Nephron progenitor cell (in vitro differentiated cells): ENCODE measurements around the gene RPL11.
"Not testable (repeated sequence)": the region's sequence is repeated elsewhere in the genome, so short reads cannot be mapped to it uniquely, and the experiment has no call there.

Experiments used
- DNase-seq: peaks from one replicate; pipeline ENCODE4 v3.0.0; 2021
- H3K27ac Mint-ChIP-seq: 2 replicates; pipeline ENCODE4 v1.8.0; 2021; ENCODE audit warnings: mild to moderate bottlenecking, moderate library complexity, mixed read lengths
- H3K27me3 Mint-ChIP-seq: 2 replicates; pipeline ENCODE4 v1.8.0; 2021; ENCODE audit warnings: mild to moderate bottlenecking, low read depth, mixed read lengths; ENCODE audit not compliant: poor library complexity
- H3K36me3 Mint-ChIP-seq: 2 replicates; pipeline ENCODE4 v1.8.0; 2021; ENCODE audit warnings: low read depth, mixed read lengths
- H3K4me1 Mint-ChIP-seq: 2 replicates; pipeline ENCODE4 v1.8.0; 2021; ENCODE audit warnings: mixed read lengths
- H3K4me3 Mint-ChIP-seq: 2 replicates; pipeline ENCODE4 v1.8.0; 2021; ENCODE audit warnings: mild to moderate bottlenecking, moderate library complexity, mixed read lengths
- H3K9me3 Mint-ChIP-seq: 2 replicates; pipeline ENCODE4 v1.8.0; 2021; ENCODE audit warnings: mild to moderate bottlenecking, moderate library complexity, mixed read lengths
- CTCF ChIP-seq: fragments of 200-600 bp; sonication (generic); IDR thresholded peaks from 2 replicates; pipeline ENCODE4 v1.5.0; 2021; ENCODE audit warnings: antibody characterized with exemption

The RPL11 gene

DNA sequence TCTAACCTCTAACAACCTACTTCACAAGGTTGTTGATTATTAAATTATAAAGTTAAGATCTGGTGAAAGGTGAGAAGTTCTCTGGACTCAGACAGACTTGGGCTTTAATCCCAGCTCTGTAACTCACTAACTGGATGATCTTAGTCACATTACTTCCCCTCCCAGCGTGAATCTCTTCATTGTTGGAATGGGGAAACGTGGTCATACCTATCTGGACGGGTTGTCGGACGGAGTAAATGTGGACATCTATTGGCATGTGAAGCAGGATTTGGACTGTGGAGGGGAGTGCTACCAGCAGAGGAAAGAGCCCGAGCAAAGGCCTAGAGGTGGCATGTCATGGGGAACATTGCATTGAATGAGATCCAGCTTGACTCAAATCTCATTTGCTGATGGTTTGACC lies 45.1 kb upstream of the RPL11 start:
- Mint-ChIP-seq H3K4me3 (peak overlapping the region; percentile 7), H3K36me3 (no peaks in the 10 kb centered on the region), H3K27ac (no peak overlapping the region), H3K9me3 (peaks cover 4% of the 10 kb centered on the region), H3K4me1 (peaks cover 65% of the 10 kb centered on the region), H3K27me3 (peaks cover 14% of the 10 kb centered on the region)
- DNase-seq: no peak
- no peak for TF ChIP-seq CTCF

- DNase-seq: no peak
- peaks cover 17% of the 10 kb centered on the region for H3K27me3 Mint-ChIP-seq
- TF ChIP-seq CTCF: no peak
- H3K4me3 Mint-ChIP-seq: no peak overlapping the region
- peaks cover 57% of the 10 kb centered on the region for H3K4me1 Mint-ChIP-seq
- H3K27ac Mint-ChIP-seq: no peak overlapping the region
- peaks cover 4% of the 10 kb centered on the region for H3K9me3 Mint-ChIP-seq
- no peaks in the 10 kb centered on the region for H3K36me3 Mint-ChIP-seq
These were observed 43.0 kb upstream of the RPL11 start for GRCh38 chr1:23648576-23648975.

GRCh38 chr1:23649157-23649556 lies 42.4 kb upstream of the RPL11 start:
- not testable (repeated sequence) for DNase-seq, H3K9me3 Mint-ChIP-seq, H3K36me3 Mint-ChIP-seq, H3K27ac Mint-ChIP-seq, H3K4me3 Mint-ChIP-seq
- Mint-ChIP-seq H3K27me3 (peaks cover 17% of the 10 kb centered on the region), H3K4me1 (peaks cover 57% of the 10 kb centered on the region)

- Mint-ChIP-seq H3K4me1 (peaks cover 44% of the 10 kb centered on the region), H3K27ac (peak overlapping the region; percentile 84), H3K36me3 (no peaks in the 10 kb centered on the region), H3K4me3 (no peak overlapping the region), H3K27me3 (peaks cover 22% of the 10 kb centered on the region), H3K9me3 (peaks cover 4% of the 10 kb centered on the region)
- DNase-seq: no peak
- no peak for TF ChIP-seq CTCF
These were observed 41.1 kb upstream of the RPL11 start for GRCh38 chr1:23650344-23650990.

DNA sequence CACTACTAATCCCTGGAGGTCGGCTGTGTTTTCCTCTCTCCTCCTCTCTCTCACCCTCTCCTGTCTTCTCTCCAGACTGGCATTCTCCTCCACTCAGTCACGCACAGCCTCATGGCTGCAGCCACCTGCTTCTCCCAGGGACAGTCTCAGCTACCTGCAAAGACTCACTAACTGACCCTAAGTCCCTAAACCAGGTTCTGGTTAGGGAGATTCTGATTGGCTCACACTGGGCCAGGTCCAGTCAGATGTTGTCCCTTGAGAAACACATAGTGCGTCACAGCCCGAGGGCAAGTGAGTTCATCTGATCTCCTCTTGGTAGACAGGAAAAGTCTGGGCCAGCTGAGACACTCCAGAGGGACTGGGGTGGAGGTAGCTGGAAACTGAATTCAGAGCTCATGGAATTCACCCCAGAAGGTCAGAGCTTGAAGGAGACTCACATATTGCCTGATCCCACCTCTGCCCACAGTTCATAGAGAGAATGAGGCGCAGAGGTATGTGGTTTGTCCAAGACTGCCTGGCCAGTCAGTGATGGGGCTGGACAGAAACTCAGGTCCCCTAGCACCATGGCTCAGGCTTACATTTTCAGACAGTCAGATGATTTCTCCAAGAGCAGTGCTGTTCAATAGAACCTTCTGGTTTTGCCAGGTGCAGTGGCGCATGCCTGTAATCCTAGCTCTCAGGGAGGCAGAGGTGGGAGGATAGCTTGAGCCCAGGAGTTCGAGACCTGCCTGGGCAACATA lies 40.4 kb upstream of the RPL11 start:
- peaks cover 4% of the 10 kb centered on the region for H3K9me3 Mint-ChIP-seq
- no peak for TF ChIP-seq CTCF
- H3K27ac Mint-ChIP-seq: peak overlapping the region; percentile 84
- DNase-seq: no peak
- H3K27me3 Mint-ChIP-seq: peaks cover 19% of the 10 kb centered on the region
- peaks cover 37% of the 10 kb centered on the region for H3K4me1 Mint-ChIP-seq
- H3K36me3 Mint-ChIP-seq: no peaks in the 10 kb centered on the region
- H3K4me3 Mint-ChIP-seq: no peak overlapping the region

GRCh38 chr1:23657659-23658275 lies 33.8 kb upstream of the RPL11 start:
- Mint-ChIP-seq H3K4me3 (no peak overlapping the region), H3K4me1 (peaks cover 16% of the 10 kb centered on the region), H3K27ac (peak overlapping the region; percentile 89), H3K9me3 (peaks cover 10% of the 10 kb centered on the region), H3K36me3 (peaks cover 7% of the 10 kb centered on the region), H3K27me3 (peaks cover 5% of the 10 kb centered on the region)
- peak; percentile 78 for DNase-seq
- peak; percentile 91 for TF ChIP-seq CTCF
